ENCODE data around the gene KCND1.

Gene KCND1

DNA sequence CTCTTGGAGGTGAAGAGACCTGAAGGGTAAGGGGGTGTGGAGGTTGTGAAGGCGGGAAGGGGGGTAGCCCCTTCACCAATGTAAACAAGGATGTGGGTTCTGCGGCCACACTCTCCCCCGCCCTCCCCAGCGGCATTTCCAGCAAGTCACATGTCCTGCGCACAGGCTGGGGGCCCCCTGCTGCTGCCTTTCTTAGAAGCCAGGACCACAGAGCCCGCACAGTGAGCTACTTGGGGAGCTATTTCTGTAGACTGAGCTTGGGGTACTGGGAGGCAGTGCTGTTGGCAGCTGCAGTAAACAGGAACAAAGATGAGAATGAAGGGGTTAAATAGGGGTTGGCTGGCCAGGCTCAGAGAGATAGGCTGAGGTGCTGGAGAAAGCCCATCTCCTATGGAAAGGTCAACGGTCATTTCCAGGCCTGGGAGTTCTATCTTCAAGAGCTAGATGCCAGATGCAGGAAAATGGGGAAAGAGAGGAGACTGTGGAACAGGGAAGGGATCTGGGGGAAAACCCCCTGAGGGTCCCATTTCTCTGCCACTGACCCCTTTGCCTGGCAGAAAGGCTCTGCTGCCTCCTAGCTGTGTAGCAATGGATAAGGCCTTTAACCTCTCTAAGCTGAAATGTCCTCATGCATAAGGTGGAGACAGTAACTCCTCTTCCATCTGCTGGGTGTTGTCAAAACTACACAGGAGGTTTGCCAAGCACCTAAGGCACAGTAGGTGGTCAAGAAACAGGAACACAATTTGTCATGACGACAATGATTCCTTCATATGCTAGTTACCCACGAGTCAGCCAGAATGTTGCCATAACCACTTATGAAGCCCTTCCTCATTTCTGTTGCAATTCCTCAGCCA lies 34.4 kb downstream of the KCND1 start:
- DNase-seq (ENCODE audit: low spot score) = no peak

DNA sequence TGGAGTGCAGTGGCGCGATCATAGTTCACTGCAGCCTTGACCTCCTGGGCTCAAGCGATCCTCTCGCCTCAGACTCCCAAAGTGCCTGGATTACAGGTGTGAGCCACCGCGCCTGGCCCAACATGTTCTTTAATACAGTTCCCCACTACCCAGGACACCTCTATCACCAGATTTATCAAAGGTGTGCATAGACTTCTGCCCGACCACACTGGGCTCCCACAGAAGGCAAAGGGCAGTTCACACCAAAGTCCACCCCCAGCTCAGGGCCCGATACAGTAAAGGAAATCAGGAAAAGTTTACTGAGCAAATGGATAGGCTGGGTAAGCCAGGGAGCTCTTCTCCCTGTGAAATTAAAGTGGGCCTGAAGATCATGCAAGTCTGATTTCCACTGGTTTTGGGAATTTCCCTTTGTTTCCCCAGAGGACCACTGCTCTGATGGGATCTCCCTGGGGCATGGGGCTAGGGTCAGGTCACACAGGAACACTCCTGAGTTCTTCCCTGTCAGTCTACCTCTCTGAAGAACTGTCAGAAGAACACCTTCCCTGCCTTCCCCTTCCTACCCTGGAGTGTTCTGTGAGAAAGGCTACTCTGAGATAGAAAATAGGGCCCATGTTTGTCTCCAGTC lies 35.1 kb downstream of the KCND1 start:
- no peak for DNase-seq (ENCODE audit: low spot score)

DNA sequence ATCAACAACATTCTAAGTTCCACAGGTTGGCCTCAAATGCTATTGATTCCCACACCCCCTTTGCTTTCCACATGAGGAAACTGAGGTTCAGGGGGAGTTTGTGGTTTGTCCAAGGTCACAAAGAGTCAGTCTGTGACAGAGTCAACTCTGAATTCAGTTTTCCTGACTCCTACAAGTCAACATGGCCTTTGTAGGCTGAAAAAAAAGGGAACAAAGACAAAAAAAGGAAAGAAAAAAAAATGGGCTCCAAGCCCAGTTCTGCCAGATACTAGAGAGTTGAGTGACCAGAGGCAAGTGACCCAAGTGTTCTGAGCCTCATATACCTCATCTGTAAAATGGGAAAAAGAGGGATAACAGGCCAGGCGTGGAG lies 36.4 kb downstream of the KCND1 start:
- DNase-seq (ENCODE audit: low spot score) = no peak

DNA sequence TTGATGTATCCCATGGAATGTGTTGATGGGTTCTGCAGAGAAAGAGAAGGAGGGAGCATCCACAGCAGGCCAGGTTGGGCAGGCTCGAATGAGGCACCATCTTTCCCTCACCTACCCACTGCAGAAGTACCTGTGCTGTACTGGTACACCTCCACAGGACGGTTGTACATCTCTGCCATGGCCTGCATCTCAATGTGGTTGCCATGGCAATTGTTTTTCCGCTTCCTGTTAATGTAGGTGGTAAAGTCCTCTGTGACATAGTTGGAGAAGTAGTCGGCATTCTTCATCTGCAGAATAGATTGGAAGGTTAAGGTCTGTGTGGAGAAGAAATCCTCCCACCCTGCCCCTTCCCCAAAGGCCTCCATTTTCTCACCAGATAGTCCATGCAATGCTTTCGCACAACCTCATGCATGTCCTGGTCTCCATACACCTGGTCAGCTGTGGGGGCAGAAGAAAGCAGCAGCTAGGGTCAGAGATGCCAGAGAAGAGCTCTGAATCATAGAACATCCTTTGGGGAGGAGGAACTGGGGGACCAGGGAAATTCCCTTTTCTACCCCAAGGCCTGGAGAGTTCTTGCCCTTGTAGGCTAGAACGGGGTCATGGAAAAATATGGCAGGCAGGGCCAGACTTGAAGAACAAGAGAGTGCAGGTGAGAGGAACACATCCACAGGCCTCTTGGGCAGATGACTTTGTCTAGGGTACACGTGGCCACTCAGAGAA lies 36.9 kb downstream of the KCND1 start:
- no peak for DNase-seq (ENCODE audit: low spot score)

DNA sequence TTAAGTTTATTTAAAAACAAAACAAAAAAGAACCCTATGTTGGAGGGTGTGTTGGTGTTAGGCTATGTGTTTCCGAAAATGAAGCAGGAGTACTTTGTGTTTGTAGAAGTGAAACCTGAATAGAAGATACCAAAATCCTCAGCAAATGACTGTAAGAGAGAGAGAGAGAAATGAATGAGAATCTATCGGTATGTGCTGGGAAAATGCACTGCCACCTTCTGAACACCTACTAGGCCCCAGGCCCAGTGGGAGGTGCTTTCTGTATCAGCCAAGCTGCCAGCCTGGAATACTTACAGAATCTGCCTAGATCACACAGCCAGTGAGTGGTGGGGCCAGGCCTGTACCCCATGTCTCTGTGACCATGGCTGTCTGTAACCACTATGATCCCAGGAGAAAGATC lies 37.9 kb downstream of the KCND1 start:
- DNase-seq (ENCODE audit: low spot score) = no peak

DNA sequence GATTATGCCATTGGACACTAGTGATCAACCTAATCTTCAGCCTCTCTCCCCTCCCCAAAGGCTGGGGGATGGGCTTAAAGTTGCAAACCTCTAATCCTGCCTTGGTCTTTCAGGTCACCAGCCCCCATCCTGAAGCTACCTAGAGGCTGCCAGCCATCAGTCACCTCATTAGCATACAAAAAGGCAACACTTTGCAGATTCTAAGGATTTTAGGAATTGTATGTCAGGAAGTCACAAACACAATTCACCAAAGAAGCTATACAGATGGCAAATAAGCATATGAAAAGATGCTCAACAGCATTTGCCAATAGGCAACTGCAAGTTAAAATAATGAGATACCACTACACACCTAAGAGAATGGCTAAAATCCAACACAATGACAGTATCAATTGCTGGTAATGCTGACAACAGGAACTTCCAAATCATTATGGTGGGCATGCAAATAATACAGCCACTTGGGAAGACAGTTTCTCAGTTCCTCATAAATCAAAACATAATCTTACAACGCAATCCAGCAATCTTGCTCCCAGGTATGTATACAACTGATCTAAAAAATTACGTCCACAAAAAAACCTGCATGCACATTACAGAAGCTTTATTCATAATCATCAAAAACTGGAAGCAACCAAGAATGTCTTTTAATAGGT lies 43.8 kb downstream of the KCND1 start:
- no peak for DNase-seq (ENCODE audit: low spot score)

DNA sequence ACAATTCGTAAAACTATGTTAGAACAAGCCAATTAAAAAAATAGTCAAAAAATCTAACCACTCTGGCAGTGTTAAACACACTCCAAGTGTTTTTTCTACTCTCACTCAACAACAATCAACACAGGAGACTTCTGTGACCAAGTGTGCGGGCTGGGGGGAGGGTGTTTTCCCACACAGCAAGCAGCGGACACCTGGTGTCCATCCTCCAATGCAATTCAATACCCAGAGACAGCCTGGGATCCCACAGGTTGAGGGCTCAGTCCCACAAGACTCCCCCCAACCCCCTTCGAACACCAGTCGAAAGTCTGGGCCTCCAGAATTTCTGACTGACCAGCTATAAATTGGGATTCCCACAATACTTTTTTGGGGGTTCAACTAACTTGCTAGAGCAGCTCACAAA lies 44.5 kb downstream of the KCND1 start:
- no peak for DNase-seq (ENCODE audit: low spot score)

DNA sequence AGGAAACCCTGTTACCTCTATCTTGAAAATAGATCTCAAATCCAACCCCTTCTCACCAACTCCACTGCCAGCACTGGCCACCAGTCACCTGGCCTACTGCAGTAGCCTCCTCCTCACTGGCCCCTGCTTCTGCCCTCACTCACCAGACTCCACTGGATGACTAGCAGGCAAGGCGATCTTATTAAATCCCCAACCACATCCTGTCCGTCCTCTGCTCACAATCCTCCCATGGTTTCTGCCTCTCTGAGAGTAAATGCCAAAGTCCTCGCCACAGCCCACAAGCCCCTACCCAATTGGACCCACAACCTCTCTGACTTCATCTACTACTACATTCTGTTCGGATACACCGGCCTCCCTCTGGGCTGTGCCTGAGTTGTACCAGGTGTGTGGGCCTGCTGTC lies 47.4 kb downstream of the KCND1 start:
- no peak for DNase-seq (ENCODE audit: low spot score)

DNA sequence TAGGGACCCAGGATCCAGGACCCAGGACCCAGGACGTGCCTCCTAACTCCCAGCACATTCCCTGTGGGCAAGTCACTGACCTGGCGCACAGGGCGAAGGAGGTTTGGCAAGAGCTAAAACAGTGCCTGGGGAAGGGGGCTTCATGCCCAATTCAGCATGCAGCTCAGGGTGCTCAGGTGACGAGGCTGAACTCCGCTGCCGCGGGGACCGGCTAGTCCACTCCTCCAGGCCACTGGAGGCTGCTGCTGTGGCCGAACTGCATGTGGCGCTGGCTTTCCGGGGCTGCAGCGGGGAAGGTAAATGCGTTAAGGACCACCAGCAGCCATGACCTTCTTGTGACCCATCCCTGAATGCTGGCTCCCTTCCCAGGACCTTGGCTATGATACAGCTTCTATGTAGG lies 47.9 kb downstream of the KCND1 start:
- no peak for DNase-seq (ENCODE audit: low spot score)

DNA sequence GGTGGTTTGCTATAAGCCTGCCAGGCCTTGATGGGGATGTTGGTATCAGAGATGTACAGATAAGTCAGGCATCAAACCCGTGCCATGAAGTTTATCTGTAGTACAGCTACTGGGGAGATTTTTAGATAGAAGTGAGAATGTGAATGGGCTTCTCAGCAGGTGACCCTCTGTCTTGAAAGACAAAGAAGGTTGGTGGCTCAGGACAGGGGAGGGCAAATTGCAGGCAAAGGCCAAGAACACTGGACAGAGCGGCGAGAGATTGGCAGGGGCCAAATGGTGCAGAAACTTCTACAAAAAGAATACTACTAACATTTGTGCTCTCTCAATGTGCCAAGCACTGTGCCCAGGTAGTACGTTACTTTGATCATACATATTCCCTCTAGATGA lies 50.9 kb downstream of the KCND1 start:
- no peak for DNase-seq (ENCODE audit: low spot score)

DNA sequence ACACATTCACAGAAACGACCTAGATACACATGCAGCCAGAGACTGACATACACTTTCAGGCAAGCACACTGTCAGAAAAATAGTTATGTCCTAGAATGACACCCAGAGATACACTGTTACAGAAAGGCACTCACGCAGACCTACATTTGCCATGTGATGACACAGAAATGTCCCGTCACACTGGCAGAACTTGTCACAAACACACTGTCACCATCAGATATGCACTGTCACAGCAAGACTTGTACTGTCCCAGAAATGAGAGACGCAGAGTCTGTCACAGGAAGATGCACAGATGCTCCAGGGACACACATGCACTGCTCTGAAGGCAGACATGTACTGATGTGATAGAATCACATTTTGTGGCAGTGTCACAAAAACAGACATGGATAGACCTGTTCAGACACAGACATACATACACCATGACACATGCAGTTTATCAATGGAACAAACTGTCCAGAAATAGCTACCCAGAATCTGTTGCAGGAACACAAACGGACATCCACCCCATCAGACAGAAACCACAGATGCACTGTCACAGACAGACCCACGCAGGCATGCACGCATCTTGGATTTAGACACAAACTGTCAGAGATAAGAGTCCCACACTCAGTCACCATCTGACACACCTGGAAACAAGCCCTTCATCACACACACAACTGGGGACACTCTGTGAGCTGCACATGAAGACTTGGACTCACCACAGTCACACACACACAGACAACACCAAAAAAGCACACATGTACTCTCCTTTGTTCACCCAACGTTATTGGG lies 51.5 kb downstream of the KCND1 start:
- no peak for DNase-seq (ENCODE audit: low spot score)

DNA sequence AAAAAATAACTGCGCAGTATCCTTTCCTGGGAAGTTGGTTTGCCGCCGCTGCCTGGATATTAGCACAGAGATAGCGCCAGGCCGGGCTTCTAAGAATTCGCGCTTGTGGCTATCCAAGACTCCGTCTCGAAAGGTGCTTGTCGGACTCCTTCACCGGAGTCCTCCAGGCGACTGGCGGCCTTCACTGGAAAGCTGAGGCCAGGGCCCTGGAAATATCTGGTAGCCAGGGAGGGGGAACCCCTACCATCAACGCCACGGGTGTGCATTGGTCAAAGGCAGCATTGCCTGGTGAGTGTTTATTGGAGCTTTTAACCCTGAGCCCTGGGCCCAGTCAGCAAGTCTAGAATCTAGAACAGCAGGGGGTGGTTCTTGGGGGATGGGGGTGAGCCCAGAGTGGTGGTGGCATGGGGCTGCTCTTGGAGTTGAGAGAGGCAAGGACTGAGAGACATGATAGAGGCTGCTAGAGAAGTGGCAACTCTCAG lies 52.2 kb downstream of the KCND1 start:
- DNase-seq (ENCODE audit: low spot score) = no peak

DNA sequence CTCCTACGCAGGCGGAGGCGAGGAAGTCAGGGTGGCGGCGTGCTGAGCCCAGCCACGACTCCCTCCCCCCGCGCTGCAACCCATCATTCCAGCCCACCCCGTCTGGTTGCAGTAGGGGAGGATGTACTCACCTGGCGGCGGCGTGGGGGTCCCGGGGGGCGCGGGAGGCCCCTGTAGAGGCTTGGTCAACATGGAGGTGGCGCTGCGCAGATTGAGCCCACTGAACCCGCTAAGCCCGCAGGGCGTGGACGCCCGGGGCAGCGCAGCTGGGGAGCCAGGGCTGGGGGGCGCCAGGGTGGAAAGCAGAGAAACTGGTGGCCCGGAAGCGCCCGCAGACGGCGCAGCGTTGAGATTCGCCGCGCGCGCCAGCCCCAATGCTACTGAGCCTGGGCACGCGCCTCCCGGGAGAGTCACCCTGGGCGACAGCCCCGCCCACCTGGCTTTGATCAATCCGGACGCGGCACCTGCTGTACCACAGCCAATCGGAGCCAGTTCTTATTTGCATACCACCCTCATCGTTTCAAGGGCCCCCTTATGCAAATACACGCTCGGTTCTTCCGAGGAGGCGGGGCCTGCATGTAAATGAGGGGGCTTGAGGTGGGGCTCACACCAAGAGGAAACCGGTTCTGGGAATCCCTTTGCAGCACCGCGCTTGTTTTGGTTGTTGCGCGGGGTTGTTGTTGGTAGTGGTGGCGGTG lies 52.9 kb downstream of the KCND1 start, which contains the start of gene PIM2:
TSS of gene PIM2 (minus strand) at position 382 of the 698 bp plus-strand sequence. CDS start at position 192, 190 bp downstream.
- peak; percentile 74 for DNase-seq (ENCODE audit: low spot score)

DNA sequence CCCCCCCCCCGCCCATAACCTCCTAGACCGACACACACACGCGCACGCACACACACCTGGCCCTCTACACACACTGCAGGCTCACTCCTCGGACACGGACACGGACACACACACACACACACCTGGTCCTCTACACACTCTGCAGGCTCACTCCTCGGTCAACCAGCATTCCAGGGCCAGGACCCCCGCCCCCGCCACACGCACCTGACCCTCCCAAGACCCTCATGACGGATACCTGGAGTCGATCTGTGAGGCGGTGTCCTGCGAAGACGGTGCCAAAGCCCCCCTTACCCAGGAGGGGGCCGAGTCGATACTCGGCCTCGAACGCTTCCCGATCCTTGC lies 53.4 kb downstream of the KCND1 start:
- DNase-seq (ENCODE audit: low spot score) = no peak

DNA sequence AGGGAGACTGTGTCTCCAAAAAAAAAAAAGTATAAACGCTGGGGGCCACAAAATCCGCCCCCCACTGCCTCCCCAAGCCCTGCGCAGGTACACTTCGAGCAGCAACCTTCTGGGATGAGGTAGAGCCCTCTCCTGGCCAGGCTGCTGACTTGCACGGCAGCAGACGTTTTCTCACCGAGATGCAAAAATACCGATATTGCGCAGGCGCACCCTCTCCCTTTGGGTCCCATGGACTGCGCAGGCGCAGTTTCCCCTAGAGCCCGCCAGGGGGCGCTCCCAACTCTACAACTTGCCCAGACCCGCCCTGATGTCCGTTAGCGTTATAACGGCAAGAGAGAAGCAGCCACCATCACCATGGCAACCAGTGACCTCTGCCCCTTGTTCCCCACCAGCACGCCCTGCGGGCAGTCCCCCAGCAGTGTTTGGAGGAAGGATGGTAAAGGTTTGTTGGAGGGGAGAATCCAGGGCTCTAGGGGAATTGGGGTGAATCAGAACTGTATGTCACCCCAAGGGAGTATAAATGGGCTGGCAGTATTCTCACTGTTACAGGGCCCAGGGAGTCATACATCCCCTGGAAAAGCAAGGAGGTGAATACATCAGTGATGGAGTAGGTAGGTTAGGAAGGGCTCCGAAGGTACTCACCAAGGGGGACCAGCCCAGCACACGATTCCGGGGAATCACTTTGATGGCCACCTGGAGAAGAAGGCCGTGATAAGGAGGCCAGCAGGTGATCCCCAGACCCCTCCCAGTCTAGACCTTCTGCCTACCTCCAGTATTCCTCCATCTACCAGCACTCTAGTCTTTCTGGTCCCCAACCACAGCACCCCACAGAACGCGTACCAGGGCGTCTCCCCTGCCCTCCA lies 54.3 kb downstream of the KCND1 start:
- DNase-seq (ENCODE audit: low spot score) = peak; percentile 85

DNA sequence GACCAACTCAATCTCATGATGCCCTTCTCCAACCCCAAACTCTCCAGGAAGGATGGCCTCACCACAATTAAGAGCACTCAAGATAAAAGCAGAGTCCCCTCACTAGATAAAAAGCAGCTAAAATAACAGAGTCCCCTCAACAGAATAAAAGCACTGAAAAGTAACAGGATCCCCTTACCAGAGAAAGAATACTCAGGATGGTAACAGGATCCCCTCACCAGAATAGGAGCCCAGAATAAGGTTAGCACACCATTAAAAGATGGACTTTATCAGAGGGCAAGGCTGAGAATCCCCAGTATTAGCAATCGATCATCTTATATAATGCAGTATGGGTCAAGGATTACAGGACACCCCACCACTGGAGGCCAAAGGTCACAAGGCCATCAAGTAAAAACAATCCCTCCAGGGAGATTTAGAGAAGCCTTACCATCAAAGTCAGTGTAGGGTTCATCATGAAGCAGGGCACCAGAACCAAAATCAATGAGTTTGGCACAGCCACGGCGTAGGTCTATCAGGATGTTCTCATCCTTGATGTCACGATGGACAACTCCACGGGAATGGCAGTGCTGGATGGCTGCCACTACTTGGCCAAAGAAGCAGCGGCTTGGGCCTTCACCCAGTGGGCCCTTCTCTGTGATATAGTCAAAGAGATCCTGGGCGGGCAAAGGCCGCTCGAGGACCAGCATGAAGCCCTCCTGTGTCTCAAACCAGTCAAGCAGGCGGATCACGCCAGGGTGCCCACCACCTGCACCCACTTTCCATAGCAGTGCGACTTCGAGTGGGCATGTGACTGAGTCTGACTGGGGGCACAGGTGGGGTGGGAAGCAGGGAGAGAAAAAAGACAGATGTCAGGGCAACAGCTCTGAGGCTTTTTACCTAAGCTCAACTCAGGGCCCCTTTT lies 56.8 kb downstream of the KCND1 start:
- no peak for DNase-seq (ENCODE audit: low spot score)

DNA sequence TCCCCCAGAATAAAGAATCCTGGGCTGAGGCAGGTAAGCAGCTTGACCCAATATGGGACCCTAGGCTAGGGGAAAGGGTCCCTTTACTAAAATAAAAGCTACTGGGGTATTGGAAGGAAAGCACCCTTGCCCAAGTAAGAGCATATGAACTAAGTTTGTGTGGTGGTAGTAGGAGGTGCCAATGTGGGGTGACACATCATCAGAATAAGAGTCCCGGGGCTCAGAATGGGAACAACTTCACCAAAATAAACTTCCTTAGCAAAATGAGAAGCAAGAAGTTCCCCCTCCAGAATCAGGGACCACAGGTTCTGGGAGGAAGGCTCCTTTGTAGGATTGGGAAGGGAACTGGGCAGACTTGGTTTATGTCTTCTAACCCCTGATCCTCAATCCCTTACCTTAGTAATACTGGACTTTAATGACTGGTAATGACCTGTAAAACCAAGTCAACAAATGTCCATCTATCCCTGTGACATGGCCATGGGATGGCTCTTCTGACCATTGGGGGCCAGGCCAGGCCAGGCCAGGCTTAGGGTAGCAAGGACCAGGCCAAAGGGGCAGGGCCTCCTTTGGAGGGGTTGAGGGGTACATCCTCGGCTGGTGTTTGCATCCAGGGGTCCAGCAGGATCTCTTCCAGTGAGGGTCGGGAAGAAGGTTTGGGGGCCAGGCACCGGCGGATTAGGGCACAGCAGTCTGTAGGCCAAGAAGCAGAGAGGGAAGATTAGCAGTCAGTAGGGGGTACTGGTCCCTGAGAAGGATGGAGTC lies 57.9 kb downstream of the KCND1 start:
- DNase-seq (ENCODE audit: low spot score) = no peak
